H1 (cell line): ENCODE results near the gene HNF1A. TPM values are rescaled to one million over a fixed set of nuclear protein-coding genes. Genes with fewer than 3 reads are reported as not detected.

ENCODE experiments used
- CTCF ChIA-PET: fragments of 300-600 bp; sonication (Branson Sonifier 250); formaldehyde crosslinking; loops from one replicate; lab custom pipeline; 2021; ENCODE audit not compliant: partially characterized antibody; lab: Charles Lee
- POLR2A ChIA-PET: fragments of 300-600 bp; sonication (Branson Sonifier 250); formaldehyde crosslinking; loops from one replicate; lab custom pipeline; 2021; ENCODE audit warnings: inconsistent platforms; ENCODE audit not compliant: partially characterized antibody; lab: Charles Lee
- DNase-seq, 2 experiments: peaks; one replicate each; pipeline versions ENCODE4 v3.0.0 to v3.0.0-alpha.2; 2010 to 2022; ENCODE audit warnings: low spot score in 2 of 2, low read depth in 1 of 2, mixed read lengths in 1 of 2
- FAIRE-seq: peaks from 2 replicates; lab custom pipeline; 2011; peaks lifted over from hg19 to GRCh38; lab: Jason Lieb, UNC
- H2AFZ ChIP-seq: 2 replicates; pipeline ENCODE4 v1.8.1; 2012; ENCODE audit warnings: low read length, inconsistent platforms
- H2AK5ac ChIP-seq: 2 replicates; pipeline ENCODE4 v1.6.1; 2013; ENCODE audit warnings: low read depth, low read length
- H2BK120ac ChIP-seq: replicated peaks from 2 replicates; pipeline ENCODE3; 2013; ENCODE audit warnings: low read depth, low read length, inconsistent platforms
- H2BK12ac ChIP-seq: 2 replicates; pipeline ENCODE4 v1.6.1; 2013; ENCODE audit warnings: low read depth, low read length
- H2BK15ac ChIP-seq: 2 replicates; pipeline ENCODE4 v1.6.1; 2013; ENCODE audit warnings: low read length
- H2BK20ac ChIP-seq: 2 replicates; pipeline ENCODE4 v1.6.1; 2013; ENCODE audit warnings: low read length
- H2BK5ac ChIP-seq: 2 replicates; pipeline ENCODE4 v1.6.1; 2013; ENCODE audit warnings: low read depth, low read length
- H3K14ac ChIP-seq: 2 replicates; pipeline ENCODE4 v1.6.1; 2013; ENCODE audit warnings: inconsistent platforms; ENCODE audit not compliant: insufficient read length
- H3K18ac ChIP-seq: 2 replicates; pipeline ENCODE4 v1.6.1; 2013; ENCODE audit warnings: low read length; ENCODE audit errors: extremely low read depth
- H3K23ac ChIP-seq: 2 replicates; pipeline ENCODE4 v1.6.1; 2013; ENCODE audit warnings: inconsistent platforms; ENCODE audit not compliant: insufficient read length
- H3K23me2 ChIP-seq: 2 replicates; pipeline ENCODE4 v1.6.1; 2013; ENCODE audit warnings: low read depth, low read length
- H3K27ac ChIP-seq: 2 replicates; pipeline ENCODE4 v1.6.1; 2011; ENCODE audit warnings: low read depth, low read length, inconsistent platforms
- H3K27me3 ChIP-seq, 4 experiments: replicated peaks in 1 of 4; 1 replicate in 1 of 4; 2 replicates in 3 of 4; pipeline versions ENCODE4 v1.6.1 to v1.8.1; 2011 to 2013; ENCODE audit warnings: low read length in 3 of 4, mild to moderate bottlenecking in 3 of 4, inconsistent platforms in 2 of 4, mixed read lengths in 2 of 4, moderate library complexity in 1 of 4; ENCODE audit not compliant: control insufficient read depth in 3 of 4, insufficient read depth in 3 of 4; ENCODE audit errors: extremely low read depth in 1 of 4
- H3K36me3 ChIP-seq, 4 experiments: 2 replicates each; pipeline versions ENCODE4 v1.6.1 to v1.8.1; 2011 to 2013; ENCODE audit warnings: mild to moderate bottlenecking in 4 of 4, low read length in 3 of 4, moderate library complexity in 2 of 4, control low read depth in 1 of 4, inconsistent platforms in 1 of 4; ENCODE audit not compliant: insufficient read depth in 4 of 4, control insufficient read depth in 2 of 4
- H3K4ac ChIP-seq: replicated peaks from 2 replicates; pipeline ENCODE3; 2013; ENCODE audit warnings: low read length, low read depth, mixed read lengths, inconsistent platforms; ENCODE audit not compliant: insufficient read length
- H3K4me1 ChIP-seq, 4 experiments: replicated peaks in 1 of 4; 1 replicate in 1 of 4; 2 replicates in 3 of 4; pipeline versions ENCODE4 v1.6.1 to v1.8.1; 2011 to 2013; ENCODE audit warnings: low read length in 3 of 4, inconsistent platforms in 2 of 4, mixed read lengths in 1 of 4; ENCODE audit not compliant: insufficient read depth in 4 of 4, control insufficient read depth in 3 of 4
- H3K4me2 ChIP-seq, 2 experiments: 2 replicates each; pipeline versions ENCODE4 v1.6.1 to v1.8.1; 2011 to 2013; ENCODE audit warnings: low read depth in 2 of 2, low read length in 2 of 2, control low read depth in 1 of 2, inconsistent platforms in 1 of 2, mild to moderate bottlenecking in 1 of 2; ENCODE audit not compliant: insufficient read depth in 1 of 2
- H3K4me3 ChIP-seq, 4 experiments: fragments of 200-600, 300-600 bp in 1 of 4; sonication (generic), shearing (Covaris generic), sonication (Bioruptor Twin) in 1 of 4; 2 replicates each; pipeline versions ENCODE4 v1.5.1 to v1.8.1; 2011 to 2016; ENCODE audit warnings: low read length in 4 of 4, low read depth in 3 of 4, control low read depth in 2 of 4, inconsistent platforms in 2 of 4, mild to moderate bottlenecking in 2 of 4, mixed read lengths in 1 of 4, moderate library complexity in 1 of 4; ENCODE audit not compliant: insufficient read depth in 2 of 4; ENCODE audit errors: extremely low read depth in 1 of 4
- H3K56ac ChIP-seq: replicated peaks from 2 replicates; pipeline ENCODE3; 2013; ENCODE audit warnings: low read depth, mild to moderate bottlenecking, mixed read lengths, low read length, inconsistent platforms; ENCODE audit not compliant: insufficient read length
- H3K79me1 ChIP-seq: 2 replicates; pipeline ENCODE4 v1.6.1; 2013; ENCODE audit warnings: low read depth, low read length, control low read depth
- H3K79me2 ChIP-seq, 2 experiments: 2 replicates each; pipeline versions ENCODE4 v1.6.1 to v1.8.1; 2012 to 2013; ENCODE audit warnings: low read length in 2 of 2, mild to moderate bottlenecking in 2 of 2, inconsistent platforms in 1 of 2; ENCODE audit not compliant: insufficient read depth in 2 of 2, control insufficient read depth in 1 of 2
- H3K9ac ChIP-seq, 4 experiments: replicated peaks in 1 of 4; 1 replicate in 1 of 4; 2 replicates in 3 of 4; pipeline versions ENCODE4 v1.6.1 to v1.8.1; 2011 to 2013; ENCODE audit warnings: low read depth in 3 of 4, low read length in 3 of 4, control low read depth in 2 of 4, mild to moderate bottlenecking in 2 of 4, moderate library complexity in 2 of 4, inconsistent platforms in 1 of 4; ENCODE audit errors: extremely low read depth in 1 of 4
- H3K9me3 ChIP-seq, 2 experiments: 2 replicates each; pipeline versions ENCODE4 v1.6.1 to v1.8.1; 2012 to 2013; ENCODE audit warnings: mild to moderate bottlenecking in 2 of 2, moderate library complexity in 2 of 2, control low read depth in 1 of 2, inconsistent platforms in 1 of 2, low read depth in 1 of 2, low read length in 1 of 2, mixed read lengths in 1 of 2; ENCODE audit not compliant: insufficient read depth in 2 of 2
- H4K20me1 ChIP-seq, 2 experiments: replicated peaks in 1 of 2; 2 replicates each; pipeline versions ENCODE3 to v1.8.1; 2011 to 2013; ENCODE audit warnings: inconsistent platforms in 2 of 2, low read length in 2 of 2, mild to moderate bottlenecking in 1 of 2; ENCODE audit not compliant: insufficient read depth in 2 of 2, control insufficient read depth in 1 of 2
- H4K5ac ChIP-seq: 2 replicates; pipeline ENCODE4 v1.6.1; 2013; ENCODE audit warnings: low read length, low read depth, mixed read lengths, inconsistent platforms; ENCODE audit not compliant: insufficient read length
- H4K8ac ChIP-seq: 2 replicates; pipeline ENCODE4 v1.8.0; 2013; ENCODE audit warnings: mild to moderate bottlenecking, moderate library complexity, low read length, inconsistent platforms; ENCODE audit not compliant: insufficient read depth; ENCODE audit errors: extremely low read depth
- H4K91ac ChIP-seq: replicated peaks from 2 replicates; pipeline ENCODE3; 2013; ENCODE audit warnings: low read length, mixed read lengths, inconsistent platforms; ENCODE audit not compliant: insufficient read length
- EGR1 ChIP-seq: IDR thresholded peaks from 2 replicates; pipeline ENCODE4 v1.6.1; 2011; ENCODE audit warnings: low read depth, low read length, borderline replicate concordance
- GABPA ChIP-seq: IDR thresholded peaks from 2 replicates; pipeline ENCODE4 v1.6.1; 2011; ENCODE audit warnings: mild to moderate bottlenecking, low read length, moderate library complexity, borderline replicate concordance; ENCODE audit not compliant: insufficient read depth
- WGBS, 2 experiments: shearing (Covaris generic) in 1 of 2; methylation state at CpG; one replicate each; pipeline versions ENCODE4 v1.1.6 to v1.1.7; 2013 to 2015; ENCODE audit warnings: low lambda C conversion rate in 2 of 2, mixed read lengths in 2 of 2, inconsistent platforms in 1 of 2, low coverage in 1 of 2, missing lambda C conversion rate in 1 of 2; ENCODE audit not compliant: insufficient replicate concordance in 2 of 2, insufficient coverage in 1 of 2, insufficient read length in 1 of 2; ENCODE audit errors: extremely low coverage in 1 of 2, missing lambda C conversion rate in 1 of 2; 5-methylcytosine and 5-hydroxymethylcytosine counted together
- polyA plus RNA-seq, 7 experiments: library from polyadenylated mRNA; depleted of rRNA in 3 of 7; stranded (reverse) in 5 of 7; unstranded in 2 of 7; fragments of >200 nt in 5 of 7; fragments of 200-250 nt in 2 of 7; gene quantifications; 1 replicate in 5 of 7; 2 replicates in 1 of 7; 4 replicates in 1 of 7; pipeline versions ENCODE4 v1.2.1 to v1.2.3, GENCODE V29; 2011 to 2013; ENCODE audit warnings: missing spikeins in 2 of 7, mixed read lengths in 2 of 7
- total RNA-seq: library from RNA; stranded (reverse); fragmentation: NEBNext Ultra II Directional; extraction: Animal tissue kit (Norgen Biotek cat#: 25700); gene quantifications from 2 replicates; pipeline ENCODE4 v1.2.1, GENCODE V29; 2021

The HNF1A gene
- total and polyA plus RNA-seq, 2 of the 8 experiments (the other 6 are each of a cell fraction or from before 2014, with no cell fraction given): not detected

DNA sequence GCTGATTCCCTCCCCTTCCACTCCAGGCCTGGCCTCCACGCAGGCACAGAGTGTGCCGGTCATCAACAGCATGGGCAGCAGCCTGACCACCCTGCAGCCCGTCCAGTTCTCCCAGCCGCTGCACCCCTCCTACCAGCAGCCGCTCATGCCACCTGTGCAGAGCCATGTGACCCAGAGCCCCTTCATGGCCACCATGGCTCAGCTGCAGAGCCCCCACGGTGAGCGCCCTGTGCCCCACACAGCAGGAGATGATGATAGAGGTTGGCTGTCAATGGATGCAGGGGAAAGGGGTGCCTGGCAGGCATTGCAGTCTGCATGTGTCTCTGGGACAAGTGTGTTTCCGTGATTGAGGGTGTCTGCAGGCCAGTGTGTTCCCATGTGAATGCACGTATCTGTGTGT is 19.1 kb downstream of the HNF1A start:
- Histone ChIP-seq H3K56ac (no peak overlapping the region), H3K4me1 (peaks cover 2 to 6% (median 3%) of the 10 kb centered on the region in 4 experiments; a peak in 6 of 7 replicates), H3K18ac (no peak overlapping the region), H2BK15ac (no peak overlapping the region), H2BK12ac (no peak overlapping the region; the same call in 1 of the 2 replicates), H3K27me3 (no peaks in the 10 kb centered on the region), H3K14ac (no peak overlapping the region), H3K23me2 (peaks cover 16% of the 10 kb centered on the region; the same call in 1 of the 2 replicates), H4K5ac (no peak overlapping the region), H2BK20ac (no peak overlapping the region), H4K8ac (no peak overlapping the region), H3K9me3 (no peaks in the 10 kb centered on the region), H3K36me3 (no peaks in the 10 kb centered on the region; a peak in 1 of 8 replicates), H2AK5ac (no peak overlapping the region; the same call in 1 of the 2 replicates), H4K20me1 (peaks cover 0 to 5% of the 10 kb centered on the region in 2 experiments), H3K4me3 (no peak overlapping the region), H2BK120ac (no peak overlapping the region), H4K91ac (no peak overlapping the region), H3K4ac (no peak overlapping the region), H2BK5ac (no peak overlapping the region), H3K4me2 (no peak overlapping the region), H3K79me1 (no peaks in the 10 kb centered on the region), H2AFZ (no peak overlapping the region), H3K79me2 (no peaks in the 10 kb centered on the region), H3K9ac (no peak overlapping the region), H3K27ac (no peak overlapping the region; the same call in 1 of the 2 replicates), H3K23ac (no peak overlapping the region)
- DNase-seq (no peak), FAIRE-seq (no peak)
- POLR2A ChIA-PET: interaction anchor here (1.4 to 2.8 kb wide), 2 partner anchors 16 to 19 kb away, joined by 3 to 8 read pairs; partner anchors contain the start of gene HNF1A
- CTCF ChIA-PET: interaction anchor here (2.5 to 2.7 kb wide), 2 partner anchors 8 to 25 kb away, joined by 8 to 9 read pairs; no protein-coding TSS in a partner anchor
- TF ChIP-seq GABPA: no peak
- no peak for TF ChIP-seq EGR1
- WGBS, 2 experiments: 90% methylated on average over 9 of the region's 9 CpGs; no CpG with 5 or more reads in 1 of the 2 experiments
